Measurements from ENCODE around the gene GCC2.
"Not testable (repeated sequence)": the region's sequence is repeated elsewhere in the genome, so short reads cannot be mapped to it uniquely, and the experiment has no call there.

The GCC2 gene

DNA sequence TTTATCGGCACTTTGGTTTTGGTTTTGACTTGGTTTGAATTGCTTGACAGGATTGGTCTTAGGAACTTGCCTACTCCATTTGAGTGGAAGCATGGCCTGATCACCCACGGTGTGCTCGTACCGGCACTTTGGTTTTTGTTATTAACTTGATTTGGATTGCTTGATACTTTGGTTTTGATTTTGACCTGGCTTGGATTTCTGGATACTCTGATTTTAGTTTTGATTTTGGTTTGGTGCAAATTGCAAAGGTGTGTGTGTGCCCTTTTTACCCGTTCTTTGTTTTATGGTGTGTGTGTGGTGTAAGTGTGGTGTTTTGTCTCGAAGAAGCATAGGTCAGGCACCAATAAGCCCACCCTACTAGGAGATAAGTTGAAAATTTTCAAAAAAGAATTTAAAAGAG is 75.7 kb downstream of the GCC2 start:
- DNase-seq (ENCODE audit: low spot score) = not testable (repeated sequence)

DNA sequence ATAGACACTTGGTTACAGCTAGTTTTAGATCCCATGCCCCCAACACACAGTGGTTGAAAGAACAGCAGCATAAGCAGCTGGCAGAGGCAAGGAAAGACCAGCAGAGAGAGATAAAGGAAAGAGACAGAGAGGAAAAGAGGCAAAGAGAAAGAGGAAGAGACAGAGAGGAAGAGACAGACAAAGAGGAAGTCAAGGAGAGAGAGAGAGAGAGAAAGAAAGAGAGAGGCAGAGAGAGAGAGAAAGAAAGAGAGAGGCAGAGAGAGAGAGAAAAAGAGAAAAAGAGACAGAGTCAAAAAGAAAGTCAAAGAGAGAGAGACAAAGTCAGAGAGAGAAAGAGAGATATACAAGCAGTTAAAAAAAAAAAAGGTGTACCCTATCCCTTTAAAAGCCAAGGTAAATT is 76.3 kb downstream of the GCC2 start:
- not testable (repeated sequence) for DNase-seq (ENCODE audit: low spot score)

DNA sequence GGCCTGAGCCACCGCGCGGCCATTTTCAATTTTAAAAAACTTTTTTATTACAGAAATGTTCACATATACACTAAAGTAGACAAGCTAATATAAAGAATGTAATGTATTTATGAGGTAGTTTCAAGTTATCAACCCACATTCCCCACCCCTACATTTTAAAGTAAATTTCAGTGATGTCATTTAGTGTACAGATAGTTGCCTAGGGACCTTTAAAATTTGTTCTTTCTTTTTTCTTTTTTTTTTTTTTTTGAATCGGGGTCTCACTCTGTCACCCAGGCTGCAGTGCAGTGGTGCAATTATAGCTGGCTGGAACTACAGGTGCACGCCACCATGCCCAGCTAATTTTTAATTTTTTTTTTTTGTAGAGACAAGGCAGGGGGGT is 82.7 kb downstream of the GCC2 start:
- no peak for DNase-seq (ENCODE audit: low spot score)

DNA sequence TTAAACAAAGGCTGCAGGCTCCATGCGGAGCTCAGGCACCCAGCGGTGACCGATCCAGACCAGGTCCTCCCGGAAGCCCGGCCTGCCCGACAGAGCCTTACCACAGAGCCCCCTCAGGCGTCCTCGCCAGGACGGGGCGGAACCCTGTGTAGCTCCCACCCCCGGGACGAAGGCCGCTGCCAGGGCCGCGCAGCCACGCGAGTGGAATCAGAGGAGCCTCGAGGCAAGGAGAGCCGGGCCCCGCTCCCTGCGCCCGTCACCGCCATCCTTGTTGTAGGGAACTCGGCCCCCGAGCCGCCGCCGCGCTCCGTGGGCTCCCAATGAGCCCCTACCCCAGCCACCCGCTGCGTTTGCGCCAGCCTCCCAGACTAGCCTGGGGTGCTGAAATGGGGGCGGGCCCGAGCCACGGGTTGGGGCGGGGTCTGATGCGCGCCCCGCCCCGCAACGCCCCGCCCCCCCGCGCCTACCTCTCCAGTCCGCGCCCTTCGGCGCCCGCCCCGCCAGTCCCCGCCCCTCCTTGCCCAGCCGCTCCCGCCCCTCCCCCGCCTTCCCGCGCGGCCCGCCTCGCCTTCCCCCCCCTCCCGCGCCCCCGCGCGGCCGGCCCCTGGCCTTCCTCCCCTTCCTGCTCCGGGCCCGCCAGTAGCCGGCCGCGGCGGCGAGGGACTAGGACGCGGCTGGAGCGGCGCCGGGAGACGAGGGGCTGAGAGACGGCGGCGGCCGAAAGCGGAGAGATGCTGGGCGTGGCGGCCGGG is 85.0 kb downstream of the GCC2 start, which contains the start of gene LIMS1:
Gene LIMS1, plus strand, starts transcription at position 639 of the 752 bp plus-strand sequence. Its CDS starts 93 bp downstream, at position 732.
- DNase-seq (ENCODE audit: low spot score) = peak; percentile 84

DNA sequence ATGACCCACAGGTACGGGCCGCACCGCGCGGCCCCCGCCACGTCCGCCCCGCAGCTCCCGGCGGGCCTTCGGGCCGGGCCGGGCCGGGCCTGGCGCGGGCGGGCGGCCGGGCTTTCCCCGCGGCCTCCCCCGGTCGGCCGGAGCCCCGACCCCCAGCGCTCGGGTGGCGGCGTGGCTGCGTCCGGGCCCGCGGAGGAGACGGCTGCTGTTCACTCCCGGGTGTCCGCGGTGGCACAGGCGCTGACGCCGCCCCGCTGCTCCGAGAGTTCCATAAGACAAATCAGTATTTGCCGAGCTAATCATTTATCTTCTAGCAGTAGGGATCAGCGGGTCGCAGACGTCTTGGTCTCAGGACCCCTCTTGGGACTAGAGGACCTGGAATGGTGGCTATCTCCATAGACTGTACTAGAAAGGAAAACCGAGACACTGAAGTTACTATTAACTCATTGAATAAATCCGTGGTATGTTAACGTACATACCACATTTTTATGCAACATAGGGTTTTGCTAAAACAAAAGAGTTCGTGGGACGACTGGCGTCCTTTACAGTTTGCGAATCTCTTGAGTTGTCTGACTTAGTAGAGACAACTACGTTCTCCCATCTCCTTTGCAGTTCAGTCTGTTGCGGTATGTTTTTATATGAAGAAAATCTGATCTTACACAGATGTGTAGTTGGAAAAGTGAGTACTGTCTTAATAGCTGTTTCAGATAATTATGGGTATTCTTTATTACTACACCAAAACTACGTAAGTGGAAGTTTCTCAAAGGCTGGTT is 85.8 kb downstream of the GCC2 start:
- no peak for DNase-seq (ENCODE audit: low spot score)

DNA sequence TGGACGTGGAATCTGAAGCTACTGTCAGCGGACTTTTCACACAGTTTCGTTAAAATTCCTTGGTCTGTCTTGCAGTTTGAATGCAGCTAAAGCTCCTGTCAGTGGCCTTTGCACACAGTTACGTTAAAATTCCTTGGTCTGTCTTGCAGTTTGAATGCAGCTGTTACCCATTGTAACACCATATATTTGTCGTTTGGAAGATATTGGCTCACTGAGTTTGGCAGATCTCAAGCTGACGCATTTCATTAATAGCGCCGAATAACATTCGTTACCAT is 86.3 kb downstream of the GCC2 start:
- no peak for DNase-seq (ENCODE audit: low spot score)

DNA sequence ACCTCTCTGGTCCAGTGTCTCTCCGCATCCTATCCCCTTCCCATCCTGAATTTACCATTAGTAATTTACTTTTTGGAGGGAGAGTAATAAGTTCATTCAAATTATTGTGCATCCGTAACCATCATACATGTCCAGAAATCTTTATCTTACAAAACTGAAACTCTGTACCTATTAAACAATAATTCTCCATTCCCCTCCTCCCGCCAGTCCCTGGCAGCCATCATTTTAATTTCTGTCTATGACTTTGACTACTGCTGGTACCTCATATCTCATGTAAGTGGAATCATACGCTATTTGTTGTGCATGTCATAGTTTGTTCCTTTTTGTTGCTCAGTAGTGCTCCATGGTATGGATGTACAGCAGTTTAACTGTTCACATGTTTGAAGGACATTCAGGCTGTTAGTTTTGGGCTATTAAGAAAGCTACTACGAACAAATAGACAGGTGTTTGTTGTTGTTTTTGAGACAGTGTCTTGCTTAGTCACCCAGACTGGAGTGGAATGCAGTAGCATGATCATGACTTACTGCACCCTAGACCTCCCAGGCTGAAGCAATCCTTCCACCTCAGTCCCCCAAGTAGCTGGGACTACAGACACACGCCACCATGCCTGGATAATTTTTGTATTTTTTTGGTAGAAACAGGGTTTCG is 87.3 kb downstream of the GCC2 start:
- DNase-seq (ENCODE audit: low spot score) = no peak

DNA sequence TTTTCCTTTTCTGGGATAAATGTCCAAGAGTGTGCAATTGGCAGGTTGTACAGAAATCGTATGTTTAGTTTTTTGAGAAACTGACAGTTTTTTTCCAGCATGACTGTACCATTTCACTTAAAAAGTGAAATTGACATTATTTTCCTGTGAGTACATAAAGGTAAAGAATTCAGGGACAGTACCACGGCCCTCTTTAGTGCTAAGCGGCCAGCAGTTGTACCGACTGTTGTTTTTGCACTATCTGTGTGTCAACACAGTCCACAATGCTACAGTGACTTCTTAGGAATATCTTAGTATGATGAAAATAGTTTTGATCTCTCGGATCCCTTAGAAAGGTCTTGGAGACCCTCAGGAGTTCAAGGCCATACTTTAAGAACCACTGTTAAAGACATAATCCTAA is 87.9 kb downstream of the GCC2 start:
- DNase-seq (ENCODE audit: low spot score) = no peak

DNA sequence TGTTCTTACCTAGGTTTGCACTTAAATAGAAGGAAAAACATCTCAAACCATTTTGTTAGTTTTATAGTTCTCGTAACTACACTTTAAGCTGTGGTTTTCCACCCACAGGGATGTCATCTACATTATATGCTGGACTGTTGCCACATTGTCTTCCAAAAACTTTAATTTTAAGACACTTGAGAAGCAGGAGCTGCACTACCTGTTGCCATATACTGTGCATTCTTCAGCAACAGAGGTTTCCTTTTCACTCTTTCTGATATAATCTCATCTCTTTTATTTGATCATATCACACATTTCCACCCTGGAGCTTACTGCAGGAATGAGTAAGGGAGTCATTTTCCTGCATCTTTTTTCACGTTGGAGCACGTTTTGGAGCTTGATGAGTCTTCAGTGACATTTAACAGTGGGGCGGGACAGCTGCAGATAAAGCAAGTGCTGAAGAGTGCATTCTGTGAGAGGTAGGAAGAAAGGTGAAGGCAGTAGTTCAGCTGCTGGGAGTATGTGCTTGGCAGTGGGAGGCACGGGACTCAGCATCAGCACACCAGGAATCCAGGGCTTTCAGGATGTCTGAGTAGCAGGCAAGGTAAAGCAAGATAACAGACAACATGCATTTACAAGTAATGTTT is 89.1 kb downstream of the GCC2 start:
- DNase-seq (ENCODE audit: low spot score) = no peak

DNA sequence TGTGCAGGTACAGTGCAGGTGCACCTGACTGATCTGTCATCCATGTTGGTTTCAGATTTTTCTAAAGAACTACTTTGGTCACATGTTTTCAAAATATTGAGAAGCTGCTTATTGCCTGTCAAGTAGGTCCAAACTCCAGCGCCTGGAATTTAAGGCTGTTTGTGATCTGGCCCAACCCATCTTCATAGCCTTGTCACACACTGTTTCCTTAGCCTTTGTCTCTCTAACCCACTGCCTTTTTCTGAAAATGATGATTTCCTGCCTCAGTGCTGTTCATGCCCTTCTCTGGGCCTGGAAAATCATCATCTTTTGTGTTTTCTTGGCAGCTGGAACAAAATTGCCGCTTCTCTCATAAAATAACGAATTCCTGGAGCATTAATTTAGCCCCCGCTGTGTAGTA is 92.4 kb downstream of the GCC2 start:
- no peak for DNase-seq (ENCODE audit: low spot score)

DNA sequence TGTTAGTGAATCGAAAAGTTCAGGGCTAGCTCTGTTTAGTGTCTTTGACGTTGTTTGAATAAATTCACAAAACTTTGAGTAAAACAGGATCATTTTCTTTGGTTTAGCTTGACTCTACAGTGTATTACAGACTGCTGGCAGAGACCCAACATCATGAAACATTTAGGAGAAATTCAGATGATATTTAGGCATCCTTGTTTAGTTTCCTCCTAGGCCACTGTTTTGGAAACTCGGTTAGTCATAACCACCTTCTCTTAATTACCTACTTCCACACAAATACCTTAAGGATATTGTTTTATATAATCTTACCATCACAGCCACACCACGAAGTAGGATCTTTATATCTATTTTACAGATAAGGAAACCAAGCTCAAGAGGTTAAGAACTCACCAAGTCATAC is 93.1 kb downstream of the GCC2 start:
- DNase-seq (ENCODE audit: low spot score) = no peak

DNA sequence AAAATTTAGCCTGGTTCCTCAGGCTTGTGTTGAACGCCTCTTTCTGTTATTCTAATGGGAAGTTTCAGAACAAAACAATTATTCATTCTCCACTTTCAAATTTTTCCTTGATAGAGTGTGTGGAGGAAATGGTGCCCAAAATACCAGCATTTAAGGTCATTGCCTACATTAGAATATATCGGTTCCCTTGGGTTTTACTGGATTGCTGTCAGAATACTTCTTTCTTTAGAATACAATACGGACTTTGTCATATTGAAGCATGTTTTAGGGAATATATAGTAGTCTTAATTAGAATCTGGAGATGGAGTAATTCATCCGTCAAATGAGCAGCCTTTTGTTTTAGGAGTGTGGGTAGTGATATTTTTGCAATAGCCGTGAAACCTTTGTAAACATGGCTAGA is 98.6 kb downstream of the GCC2 start:
- DNase-seq (ENCODE audit: low spot score) = no peak

DNA sequence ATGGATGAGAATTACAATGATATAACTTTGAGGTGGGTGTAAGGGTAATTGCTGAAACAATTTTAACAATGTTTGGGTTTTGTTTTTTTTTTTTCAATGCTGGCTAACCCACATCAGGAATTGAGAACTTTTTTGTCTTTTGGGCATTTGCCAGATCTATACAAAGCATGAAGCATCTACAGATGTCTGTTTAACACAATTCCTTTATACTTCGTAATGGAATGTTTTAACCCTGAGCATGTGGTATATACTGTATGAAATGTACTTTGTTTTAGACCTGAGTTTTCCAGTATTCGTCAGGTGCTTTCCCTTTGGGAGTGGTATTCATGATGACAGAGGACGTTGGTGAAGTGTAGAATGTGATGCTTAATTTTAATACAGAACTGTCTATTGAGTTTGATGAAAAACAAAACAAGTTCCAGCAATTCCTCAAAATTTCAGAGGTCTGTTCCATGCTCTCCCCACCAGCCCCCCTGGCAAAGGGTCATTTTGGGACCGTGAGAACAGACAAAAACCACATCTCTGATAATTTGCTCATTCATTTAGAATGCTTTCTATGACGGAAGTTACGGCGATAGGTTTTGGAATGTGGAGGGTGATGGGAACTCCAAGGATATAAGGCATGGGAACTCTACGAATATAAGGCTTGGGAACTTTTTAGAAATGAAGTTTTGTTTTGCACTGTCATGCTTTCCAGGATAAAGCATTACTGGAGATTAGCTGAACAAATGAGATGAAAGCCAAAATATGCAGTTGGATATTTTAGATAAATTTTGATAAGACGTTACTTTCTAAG is 99.4 kb downstream of the GCC2 start:
- no peak for DNase-seq (ENCODE audit: low spot score)

DNA sequence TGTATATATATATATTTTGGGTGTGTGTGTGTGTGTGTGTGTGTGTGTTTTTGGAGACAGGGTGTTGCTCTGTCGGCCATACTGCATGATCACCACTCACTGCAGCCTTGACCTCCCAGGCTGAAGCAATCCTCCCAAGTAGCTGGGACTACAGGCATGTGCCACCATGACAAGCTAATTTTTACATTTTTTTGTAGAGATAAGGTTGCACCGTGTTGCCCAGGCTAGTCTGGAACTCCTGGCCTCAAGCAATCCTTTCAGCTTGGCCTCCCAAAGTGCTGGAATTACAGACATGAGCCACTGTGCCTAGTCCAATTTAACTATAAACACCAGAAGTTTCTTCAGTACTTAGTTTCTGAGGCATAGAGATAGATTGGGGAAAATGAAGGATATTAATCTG is 103.6 kb downstream of the GCC2 start:
- DNase-seq (ENCODE audit: low spot score) = no peak

DNA sequence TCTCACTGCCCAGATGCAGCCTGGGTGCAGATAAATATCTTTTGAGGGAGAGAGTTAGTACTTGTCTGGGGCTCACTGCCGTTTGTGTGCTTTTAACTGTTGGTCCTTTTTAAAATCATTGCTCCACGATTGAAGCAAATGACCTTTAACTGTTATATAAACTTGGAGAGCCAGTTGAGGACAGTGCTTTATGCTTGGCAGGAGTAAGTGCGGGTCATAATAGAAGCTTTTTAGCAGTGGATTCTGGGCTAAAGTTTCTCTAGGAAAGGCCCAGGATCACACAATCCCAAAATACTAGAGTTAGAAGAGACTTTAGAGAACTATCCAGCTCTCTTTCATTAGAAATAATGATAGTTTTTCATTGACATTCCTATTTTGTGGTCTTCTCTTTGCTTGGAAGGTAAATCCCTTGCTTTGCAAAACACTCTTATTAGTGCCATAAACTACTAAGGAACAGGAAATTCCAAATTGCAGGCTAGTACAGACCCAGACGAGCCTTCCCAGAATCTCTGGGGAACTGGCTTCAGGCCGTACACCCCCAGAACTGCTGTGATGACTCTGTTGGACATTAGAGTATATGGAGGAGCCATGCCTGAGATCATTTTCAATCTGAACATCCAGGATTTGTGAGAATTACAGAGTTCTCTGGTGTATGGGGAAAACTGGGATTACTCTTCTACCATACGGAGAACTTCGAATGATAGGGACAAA is 104.4 kb downstream of the GCC2 start:
- DNase-seq (ENCODE audit: low spot score) = no peak

DNA sequence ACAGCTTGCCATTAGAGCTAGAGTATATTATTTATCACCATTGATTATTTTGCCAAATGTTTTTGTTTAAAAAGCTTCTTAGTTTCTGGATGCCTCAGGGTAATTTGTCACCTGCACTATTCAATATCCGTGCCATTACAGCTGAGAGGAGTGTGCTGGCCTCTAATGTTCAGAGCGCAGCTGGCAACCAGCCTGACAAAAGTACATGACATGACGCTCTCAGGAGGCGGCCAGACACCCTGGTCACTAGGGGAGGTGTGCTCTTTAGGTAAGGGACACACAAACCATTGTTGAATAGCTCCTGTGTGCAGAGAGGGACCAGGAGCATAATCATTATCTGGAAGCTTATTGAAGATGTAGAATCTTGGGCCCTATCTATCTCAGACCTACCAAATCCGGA is 105.5 kb downstream of the GCC2 start:
- DNase-seq (ENCODE audit: low spot score) = no peak

DNA sequence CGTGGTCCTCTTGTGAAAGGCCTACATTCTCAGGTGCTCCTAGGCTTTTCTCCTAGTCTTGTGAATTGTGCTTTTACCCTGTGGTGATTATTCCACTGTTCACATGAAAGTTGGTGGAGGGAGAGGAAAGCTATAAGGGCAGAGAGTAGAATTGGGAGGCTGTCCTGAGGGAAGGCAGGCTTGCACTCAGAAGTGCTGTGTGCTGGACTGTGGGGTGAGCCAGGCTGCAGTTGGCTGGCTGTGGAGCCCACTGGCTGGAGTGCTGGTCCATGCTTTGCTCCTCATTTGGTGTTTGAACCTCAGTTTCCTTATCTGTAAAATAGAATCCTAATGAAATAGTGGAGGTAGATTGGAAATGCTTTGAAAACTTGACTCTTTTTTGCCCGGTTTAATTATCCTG is 106.6 kb downstream of the GCC2 start:
- DNase-seq (ENCODE audit: low spot score) = no peak

DNA sequence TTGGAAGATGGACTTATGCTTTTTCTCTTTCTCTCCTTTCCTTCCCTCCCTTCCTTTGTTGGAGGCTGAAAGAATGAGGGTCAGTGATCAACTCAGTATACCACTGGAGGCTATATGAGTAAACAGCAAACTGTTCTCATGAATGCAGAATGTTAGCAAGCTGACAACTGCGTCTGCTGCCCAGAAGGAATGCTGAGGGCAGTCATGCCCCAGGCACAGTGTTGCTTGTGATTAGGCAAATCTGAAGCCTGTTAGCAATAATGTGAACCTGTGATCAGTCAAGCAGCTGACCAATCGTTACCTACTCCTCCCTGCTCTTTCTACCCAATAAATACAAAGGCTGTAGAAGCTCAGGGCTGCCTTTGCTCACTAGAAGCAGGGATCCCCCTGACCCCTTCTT is 107.6 kb downstream of the GCC2 start:
- DNase-seq (ENCODE audit: low spot score) = not testable (repeated sequence)
